ENCODE measurements around the gene NHLRC1. TPM values are rescaled to one million over a fixed set of nuclear protein-coding genes. Genes with fewer than 3 reads are reported as not detected.

NHLRC1 gene
- total and polyA plus RNA-seq, 2 of the 8 experiments (the other 6 are each of a cell fraction or from before 2014, with no cell fraction given) = 0.57 to 0.58 TPM

DNA sequence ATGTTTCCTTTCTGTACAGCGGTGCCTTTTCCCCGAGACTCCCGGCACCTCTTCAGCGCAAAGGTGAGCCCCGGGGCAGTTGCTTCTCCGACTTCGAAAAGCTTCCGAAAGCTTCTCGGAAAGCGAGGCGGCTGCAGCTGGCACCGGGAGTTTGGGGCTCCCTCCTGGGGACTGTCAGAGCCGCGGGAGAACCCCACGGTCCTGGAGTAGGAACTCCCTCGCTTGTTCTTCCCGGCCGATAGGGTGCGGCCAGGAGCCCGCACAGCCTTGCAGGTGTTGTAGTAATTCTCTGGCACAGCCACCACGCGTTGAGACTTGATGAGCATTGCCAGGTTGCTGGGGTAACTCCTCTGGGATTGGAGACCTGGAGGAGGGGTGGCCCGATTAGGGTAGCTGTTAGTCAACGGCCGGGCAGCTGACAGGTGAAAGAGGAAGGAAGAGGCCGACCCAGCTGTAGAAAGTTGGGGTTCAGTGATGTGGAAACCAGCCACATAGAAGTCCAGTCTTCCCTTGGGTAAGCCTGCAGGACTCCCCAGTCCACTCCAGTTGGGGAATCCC, 33.5 kb upstream of the NHLRC1 start (continued):
- TF ChIP-seq GABPA (IDR thresholded peaks at IDR 0.05; ENCODE audit: borderline replicate concordance, insufficient read depth, low read length) (no peak), HDAC2 (IDR thresholded peaks at IDR 0.05; ENCODE audit: borderline replicate concordance in 1 of 2, low read depth in 2 of 2, low read length in 2 of 2) (peak in 1 of 2 experiments; percentile 39; a peak in 1 of 4 replicates), NANOG (IDR thresholded peaks at IDR 0.05; ENCODE audit: insufficient read depth, low read depth, low read length, poor library complexity, severe bottlenecking) (no peak), SAP30 (IDR thresholded peaks at IDR 0.05; ENCODE audit: insufficient read depth, insufficient replicate concordance, low read length) (no peak), TCF12 (IDR thresholded peaks at IDR 0.05; ENCODE audit: low read depth, low read length) (peak; percentile 21; the same call in 1 of the 2 replicates), TBP (IDR thresholded peaks at IDR 0.05; ENCODE audit: low read depth, low read length) (peak; percentile 41; the same call in 1 of the 2 replicates), MAX (IDR thresholded peaks at IDR 0.05) (peak; percentile 75)
